Mucosa of stomach (tissue), 1 donor: ENCODE measurements around the gene KRT78.

Source experiments
- H3K27me3 ChIP-seq: one replicate; pipeline ENCODE4 v1.7.0; 2013; ENCODE audit warnings: mild to moderate bottlenecking, low read length; ENCODE audit not compliant: control insufficient read depth, insufficient read depth
- H3K36me3 ChIP-seq: one replicate; pipeline ENCODE4 v1.7.0; 2013; ENCODE audit warnings: low read length; ENCODE audit not compliant: control insufficient read depth, insufficient read depth
- H3K4me1 ChIP-seq: one replicate; pipeline ENCODE4 v1.7.0; 2013; ENCODE audit warnings: mild to moderate bottlenecking, low read length; ENCODE audit not compliant: control insufficient read depth, insufficient read depth
- H3K4me3 ChIP-seq: one replicate; pipeline ENCODE4 v1.7.0; 2013; ENCODE audit warnings: low read length
- H3K9ac ChIP-seq: one replicate; pipeline ENCODE4 v1.7.0; 2013; ENCODE audit warnings: mild to moderate bottlenecking, low read length, moderate library complexity
- H3K9me3 ChIP-seq: one replicate; pipeline ENCODE4 v1.7.0; 2013; ENCODE audit warnings: mild to moderate bottlenecking, low read length, moderate library complexity; ENCODE audit not compliant: control insufficient read depth
- donor health status: Pancreatic carcinoma.

KRT78 gene

DNA sequence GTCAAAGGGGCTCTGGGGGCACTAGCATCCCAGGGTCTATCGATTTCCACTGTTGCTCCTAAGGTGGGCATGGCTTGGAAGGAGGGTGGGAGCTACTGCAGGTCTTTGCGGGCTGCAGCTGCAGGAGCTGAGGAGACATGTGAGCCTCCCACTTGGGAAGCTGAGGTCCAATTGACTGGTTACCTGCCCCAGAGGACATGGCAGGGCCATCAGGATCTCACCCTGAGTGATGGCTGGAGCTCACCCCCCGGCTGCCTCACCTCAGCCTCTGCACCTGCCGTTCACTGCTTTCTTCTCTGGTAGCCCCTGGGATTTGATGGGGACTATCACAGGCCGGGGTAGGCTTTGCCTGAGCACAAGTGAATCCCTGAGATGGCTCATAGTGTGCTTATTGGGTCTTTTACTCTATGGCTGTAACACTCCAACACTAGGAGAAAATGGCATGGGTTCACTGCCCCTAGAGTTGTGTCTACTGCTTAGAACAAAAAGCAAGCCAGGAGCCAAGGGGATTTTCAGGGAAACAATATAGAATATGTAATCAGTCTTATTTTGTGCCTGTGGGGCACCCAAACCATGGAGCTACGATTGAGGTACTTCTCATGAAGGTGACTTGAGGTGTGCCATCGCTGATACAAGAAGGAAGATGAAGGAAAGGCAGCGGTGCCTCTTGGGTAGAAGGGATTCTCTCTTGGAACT is 31.6 kb downstream of the KRT78 start:
- H3K36me3 ChIP-seq: no peaks in the 10 kb centered on the region
- no peak overlapping the region for H3K4me3 ChIP-seq
- H3K4me1 ChIP-seq: peaks cover 18% of the 10 kb centered on the region
- no peaks in the 10 kb centered on the region for H3K9me3 ChIP-seq
- H3K9ac ChIP-seq: no peak overlapping the region
- H3K27me3 ChIP-seq: peaks cover 25% of the 10 kb centered on the region

DNA sequence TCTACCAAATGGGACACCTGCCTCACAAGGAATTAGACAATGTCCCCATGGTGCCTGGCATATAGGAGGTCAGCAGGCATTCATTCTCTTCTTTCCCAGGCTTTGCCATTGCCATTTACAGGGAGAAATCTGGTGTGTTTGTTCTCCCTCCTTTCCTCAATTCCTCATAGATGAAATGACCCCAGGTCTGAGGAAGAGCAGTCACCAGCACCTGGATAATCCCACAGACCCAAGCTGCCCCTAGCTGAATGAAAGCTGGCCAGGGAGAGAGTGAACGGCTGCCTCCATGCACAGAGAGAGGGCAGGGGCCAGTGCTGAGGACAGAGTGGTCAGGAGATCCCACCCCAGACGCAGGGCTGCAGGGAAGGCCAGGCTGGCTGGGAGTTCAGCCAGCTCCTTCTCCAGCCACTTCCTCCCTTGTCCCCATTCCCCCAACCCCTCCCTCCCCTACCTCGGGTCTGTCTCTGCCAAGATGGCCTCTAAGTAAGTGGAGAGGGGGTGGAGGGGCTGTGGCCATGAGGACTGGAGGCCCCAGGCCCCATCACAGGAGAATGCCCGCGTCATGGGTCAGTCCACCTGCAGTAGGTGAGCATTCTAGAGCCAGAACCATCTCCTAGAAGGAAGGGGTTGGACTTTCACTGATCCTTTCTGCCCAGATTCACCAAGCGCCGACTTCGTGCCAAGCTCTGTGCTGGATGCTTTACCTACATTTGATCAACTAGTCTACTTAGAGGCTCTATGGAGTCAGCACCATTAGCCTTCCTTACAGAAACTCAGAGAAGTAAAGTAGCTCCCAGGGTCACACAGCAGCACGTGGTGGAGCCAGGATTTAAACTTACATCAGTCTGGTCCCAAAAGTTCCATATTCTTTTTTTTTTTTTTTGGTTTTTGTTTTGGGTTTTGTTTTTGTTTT is 32.9 kb downstream of the KRT78 start:
- no peaks in the 10 kb centered on the region for H3K36me3 ChIP-seq
- H3K4me3 ChIP-seq: no peak overlapping the region
- H3K9me3 ChIP-seq: no peaks in the 10 kb centered on the region
- H3K27me3 ChIP-seq: peaks cover 22% of the 10 kb centered on the region
- no peak overlapping the region for H3K9ac ChIP-seq
- peaks cover 13% of the 10 kb centered on the region for H3K4me1 ChIP-seq

DNA sequence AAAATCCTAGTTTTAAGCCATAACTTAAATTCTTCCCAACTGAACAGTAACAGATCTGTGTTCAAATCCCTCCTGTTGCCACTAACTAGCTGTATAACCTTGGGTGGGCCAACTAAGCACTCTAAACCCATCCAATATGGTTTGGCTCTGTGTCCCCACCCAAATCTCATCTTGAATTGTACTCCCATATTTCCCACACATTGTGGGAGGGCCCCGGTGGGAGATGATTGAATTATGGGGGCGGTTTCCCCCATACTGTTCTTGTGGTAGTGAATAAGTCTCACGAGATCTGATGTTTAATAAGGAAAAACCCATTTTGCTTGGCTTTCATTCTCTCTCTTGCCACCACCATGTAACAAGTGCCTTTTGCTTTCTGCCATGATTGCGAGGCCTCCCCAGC is 33.6 kb downstream of the KRT78 start:
- H3K36me3 ChIP-seq: no peaks in the 10 kb centered on the region
- no peak overlapping the region for H3K4me3 ChIP-seq
- H3K9ac ChIP-seq: no peak overlapping the region
- no peaks in the 10 kb centered on the region for H3K9me3 ChIP-seq
- H3K27me3 ChIP-seq: peaks cover 21% of the 10 kb centered on the region
- peaks cover 13% of the 10 kb centered on the region for H3K4me1 ChIP-seq

DNA sequence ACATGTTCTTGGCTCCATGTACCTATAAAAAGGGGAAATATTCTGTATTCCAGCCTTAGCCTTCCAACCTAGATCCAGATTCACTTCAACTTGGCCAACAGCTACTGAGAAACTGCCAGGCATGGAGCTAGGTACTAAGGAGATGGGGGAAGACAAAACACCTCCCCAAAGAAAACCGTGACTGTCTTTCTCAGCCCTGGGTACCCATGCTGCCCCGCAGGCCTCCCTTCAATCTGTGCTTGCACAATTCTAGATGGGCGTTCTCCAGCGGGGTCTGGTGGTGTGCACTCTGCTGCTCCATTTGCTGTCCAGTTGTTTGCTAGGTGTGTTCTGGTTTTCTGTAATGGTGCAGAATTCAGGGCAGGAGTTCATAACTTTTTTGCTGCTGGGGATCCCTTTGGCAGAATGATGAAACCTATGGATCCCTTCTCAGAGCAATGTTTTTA is 34.1 kb downstream of the KRT78 start:
- peaks cover 21% of the 10 kb centered on the region for H3K27me3 ChIP-seq
- H3K4me3 ChIP-seq: no peak overlapping the region
- no peak overlapping the region for H3K9ac ChIP-seq
- peaks cover 13% of the 10 kb centered on the region for H3K4me1 ChIP-seq
- no peaks in the 10 kb centered on the region for H3K36me3 ChIP-seq
- no peaks in the 10 kb centered on the region for H3K9me3 ChIP-seq

DNA sequence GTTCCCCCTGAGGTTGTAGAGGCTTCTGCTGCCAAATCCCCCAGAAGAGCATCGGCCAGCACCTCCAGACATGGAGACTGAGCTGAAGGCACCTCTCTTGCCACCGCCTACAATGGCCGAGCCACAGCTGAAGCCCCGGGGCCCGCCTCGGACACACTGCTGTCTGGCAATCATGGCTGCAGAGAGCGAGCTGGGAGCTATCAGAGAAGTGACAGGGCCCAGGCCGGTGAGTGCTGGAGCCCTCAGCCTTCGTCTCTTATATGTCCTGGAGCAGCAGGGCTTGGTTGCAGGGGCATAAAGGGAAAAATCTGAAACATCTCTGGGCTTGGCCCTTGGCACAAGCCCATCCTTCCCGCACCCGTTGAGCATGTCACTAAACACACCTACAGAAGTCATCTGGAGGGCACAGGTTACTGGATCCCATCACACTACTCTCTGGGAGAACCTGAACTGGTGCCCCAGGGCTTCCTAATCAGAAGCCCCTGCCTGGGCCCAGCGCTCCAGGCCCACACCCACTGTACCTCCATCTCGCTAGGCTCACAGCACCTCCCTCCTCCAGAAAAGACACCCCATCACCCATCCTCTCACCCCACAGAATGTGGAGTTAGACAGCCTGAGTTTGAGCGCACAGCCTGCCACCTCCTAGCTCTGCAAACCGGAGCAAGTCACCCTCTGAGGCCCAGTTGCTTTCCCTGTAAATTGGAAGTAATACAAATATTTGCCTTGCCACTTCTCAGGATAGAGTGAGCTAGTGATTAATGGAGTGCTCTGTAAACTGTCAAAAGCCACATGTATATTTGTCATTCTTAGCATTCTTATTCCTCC is 34.7 kb downstream of the KRT78 start, which contains the start of gene KRT4:
KRT4 (minus strand) TSS at position 232 of the 825 bp plus-strand sequence; CDS start at position 174, 58 bp downstream.
- H3K9me3 ChIP-seq: no peaks in the 10 kb centered on the region
- peaks cover 21% of the 10 kb centered on the region for H3K27me3 ChIP-seq
- no peak within 1 kb of the TSS for H3K9ac ChIP-seq
- no peaks in the 10 kb centered on the region for H3K36me3 ChIP-seq
- H3K4me1 ChIP-seq: peaks cover 13% of the 10 kb centered on the region
- no peak within 1 kb of the TSS for H3K4me3 ChIP-seq

DNA sequence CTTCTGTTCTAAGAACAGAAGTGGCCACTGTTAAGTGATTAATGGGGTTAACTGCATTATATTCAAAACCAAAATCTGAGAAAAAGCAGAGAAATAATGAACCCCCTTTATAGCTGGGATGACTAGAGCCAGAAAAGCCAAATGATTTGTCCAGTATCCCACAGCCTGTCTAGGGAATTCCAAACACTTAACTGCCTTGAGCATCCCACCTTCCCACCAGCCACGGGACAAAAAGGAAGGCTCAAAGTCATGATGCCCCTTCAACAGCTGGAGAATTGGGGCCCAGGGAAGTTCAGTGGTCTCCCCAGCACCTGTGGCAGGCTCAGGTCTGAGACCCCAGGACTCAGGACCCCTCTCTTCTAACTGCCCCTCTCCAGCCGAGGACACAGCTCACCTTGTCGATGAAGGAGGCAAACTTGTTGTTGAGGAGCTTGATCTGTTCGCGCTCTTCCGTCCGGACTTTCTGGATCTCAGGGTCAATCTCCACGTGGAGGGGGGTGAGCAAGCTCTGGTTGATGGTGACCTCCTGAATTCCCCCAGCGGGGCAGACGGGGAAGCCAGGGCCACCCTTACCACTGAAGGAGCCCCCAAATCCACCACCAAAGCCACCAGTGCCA is 35.5 kb downstream of the KRT78 start:
- Histone ChIP-seq H3K27me3 (peaks cover 22% of the 10 kb centered on the region), H3K4me3 (no peak overlapping the region), H3K9me3 (no peaks in the 10 kb centered on the region), H3K36me3 (no peaks in the 10 kb centered on the region), H3K9ac (no peak overlapping the region), H3K4me1 (peaks cover 13% of the 10 kb centered on the region)

DNA sequence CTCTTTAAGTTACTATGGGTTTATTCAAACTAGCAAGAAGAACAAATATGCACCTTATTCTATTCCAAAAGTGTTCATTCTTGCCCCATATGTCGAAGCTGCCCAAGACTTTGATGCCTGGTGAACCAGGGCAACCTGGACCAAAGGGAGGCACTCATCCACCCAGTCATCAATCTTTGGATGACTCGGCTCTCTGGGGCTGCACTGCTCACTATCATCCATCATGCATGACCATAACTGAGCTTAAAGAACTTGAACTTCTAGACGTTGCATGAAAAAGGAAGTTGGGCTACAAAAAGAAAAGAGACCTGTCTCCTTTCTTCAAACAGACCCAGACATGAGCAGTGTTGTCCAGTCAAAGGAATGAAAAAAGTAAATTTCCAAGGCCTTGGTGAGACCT is 36.0 kb downstream of the KRT78 start:
- Histone ChIP-seq H3K36me3 (no peaks in the 10 kb centered on the region), H3K4me3 (no peak overlapping the region), H3K9ac (no peak overlapping the region), H3K4me1 (peaks cover 13% of the 10 kb centered on the region), H3K27me3 (peaks cover 24% of the 10 kb centered on the region), H3K9me3 (no peaks in the 10 kb centered on the region)

DNA sequence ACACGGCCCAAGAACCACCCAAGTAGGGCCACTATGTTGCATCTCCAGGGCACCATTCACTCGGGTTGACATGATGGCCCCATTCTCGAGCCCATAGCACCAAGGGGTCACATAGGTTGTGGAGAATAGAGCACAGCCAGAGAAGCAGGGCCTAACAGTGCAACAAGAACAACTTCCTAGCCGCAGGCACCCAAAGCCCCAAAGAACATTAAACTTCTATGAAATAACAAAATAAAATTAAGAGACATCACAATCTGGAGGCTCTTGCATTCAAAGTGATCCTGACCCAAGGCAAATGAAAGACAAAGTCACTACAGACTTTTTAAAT is 36.8 kb downstream of the KRT78 start:
- H3K4me3 ChIP-seq: no peak overlapping the region
- peaks cover 13% of the 10 kb centered on the region for H3K4me1 ChIP-seq
- no peak overlapping the region for H3K9ac ChIP-seq
- H3K27me3 ChIP-seq: peaks cover 19% of the 10 kb centered on the region
- no peaks in the 10 kb centered on the region for H3K36me3 ChIP-seq
- no peaks in the 10 kb centered on the region for H3K9me3 ChIP-seq

DNA sequence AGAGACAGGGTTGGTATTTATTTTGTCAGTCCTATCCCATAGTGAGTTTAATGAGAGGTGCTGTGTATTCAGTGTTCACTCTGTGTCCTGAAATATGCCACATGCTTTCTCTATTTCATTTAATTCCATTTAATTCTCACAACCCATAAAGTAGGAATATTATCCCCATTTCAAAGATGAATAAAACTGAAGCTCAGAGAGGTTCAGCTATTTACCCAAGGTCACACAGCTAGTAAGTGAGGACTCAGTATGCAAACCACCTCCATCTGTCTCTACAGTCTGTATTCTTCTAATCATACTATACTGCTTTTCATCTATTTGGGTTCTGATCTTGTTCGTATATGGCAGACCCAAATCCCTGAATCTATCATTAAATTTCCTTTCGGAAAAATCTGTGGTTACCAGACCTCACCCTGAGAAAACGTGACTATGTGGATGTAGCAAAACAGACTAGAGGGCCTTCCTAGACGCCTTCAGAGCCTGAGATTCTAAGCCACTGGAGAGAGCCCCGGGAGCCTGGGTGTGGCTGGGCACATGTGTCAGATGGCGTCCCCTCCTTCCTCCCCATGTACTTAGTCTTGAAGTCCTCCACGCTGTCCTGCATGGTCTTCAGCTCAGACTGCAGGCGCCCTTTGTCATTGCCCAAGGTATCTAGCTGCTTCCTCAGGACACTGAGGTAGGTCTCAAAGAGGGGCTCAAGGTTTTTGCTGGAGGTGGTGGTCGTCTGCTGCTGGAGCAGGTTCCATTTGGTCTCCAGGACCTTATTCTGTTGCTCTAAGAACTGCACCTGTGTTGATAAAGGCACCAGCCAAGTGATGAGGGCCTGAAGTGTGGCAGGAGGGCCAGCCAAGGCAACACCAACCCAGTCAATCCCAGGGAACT is 37.4 kb downstream of the KRT78 start:
- Histone ChIP-seq H3K4me1 (peaks cover 13% of the 10 kb centered on the region), H3K27me3 (peaks cover 17% of the 10 kb centered on the region), H3K36me3 (no peaks in the 10 kb centered on the region), H3K4me3 (no peak overlapping the region), H3K9me3 (no peaks in the 10 kb centered on the region), H3K9ac (no peak overlapping the region)

DNA sequence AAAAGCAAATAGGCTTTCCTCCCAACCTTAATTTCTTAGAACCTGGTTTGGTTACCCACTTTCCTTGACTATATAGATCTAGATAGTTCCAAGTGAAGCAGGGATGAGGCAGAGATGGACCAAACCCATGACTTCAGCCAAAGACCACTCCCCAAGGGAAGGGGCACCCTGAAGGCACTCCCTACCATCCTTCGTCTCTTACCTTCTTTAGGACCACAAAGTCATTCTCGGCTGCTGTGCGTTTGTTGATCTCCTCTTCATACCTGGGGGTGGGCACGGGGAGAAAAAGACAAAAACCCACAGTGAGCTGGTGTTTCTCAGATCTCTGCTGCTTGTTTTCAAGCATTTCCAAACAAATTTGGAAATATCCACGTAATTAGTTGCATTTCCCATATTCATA is 38.2 kb downstream of the KRT78 start:
- Histone ChIP-seq H3K27me3 (peaks cover 17% of the 10 kb centered on the region), H3K9ac (no peak overlapping the region), H3K4me3 (no peak overlapping the region), H3K36me3 (no peaks in the 10 kb centered on the region), H3K9me3 (no peaks in the 10 kb centered on the region), H3K4me1 (peaks cover 13% of the 10 kb centered on the region)

DNA sequence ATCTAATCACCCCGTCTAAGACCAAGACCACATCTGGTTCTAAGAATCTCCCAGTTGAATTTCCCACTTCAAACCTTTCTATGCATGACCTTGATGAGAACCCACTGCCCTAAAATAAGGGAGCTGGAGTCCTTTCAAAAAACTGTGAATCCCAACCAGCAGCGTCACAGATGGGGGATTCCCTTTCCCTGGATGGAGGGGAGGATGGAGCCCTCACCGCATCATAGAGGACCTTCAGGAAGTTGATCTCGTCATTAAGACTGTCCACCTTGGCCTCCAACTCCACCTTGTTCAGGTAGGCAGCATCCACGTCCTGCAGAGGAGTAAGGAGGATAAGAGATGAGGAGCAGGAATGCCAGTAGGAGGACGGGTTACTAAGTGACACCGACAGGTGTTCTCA is 39.6 kb downstream of the KRT78 start:
- Histone ChIP-seq H3K9ac (no peak overlapping the region), H3K27me3 (peaks cover 17% of the 10 kb centered on the region), H3K9me3 (no peaks in the 10 kb centered on the region), H3K36me3 (no peaks in the 10 kb centered on the region), H3K4me1 (peaks cover 5% of the 10 kb centered on the region), H3K4me3 (no peak overlapping the region)
